ENCODE data around the gene RELN. TPM values are rescaled to one million over a fixed set of nuclear protein-coding genes. Genes with fewer than 3 reads are reported as not detected.

RELN gene
- total and polyA plus RNA-seq, 4 donors, result 0.26 to 3.6 (median 1.4) TPM; not detected in 1

DNA sequence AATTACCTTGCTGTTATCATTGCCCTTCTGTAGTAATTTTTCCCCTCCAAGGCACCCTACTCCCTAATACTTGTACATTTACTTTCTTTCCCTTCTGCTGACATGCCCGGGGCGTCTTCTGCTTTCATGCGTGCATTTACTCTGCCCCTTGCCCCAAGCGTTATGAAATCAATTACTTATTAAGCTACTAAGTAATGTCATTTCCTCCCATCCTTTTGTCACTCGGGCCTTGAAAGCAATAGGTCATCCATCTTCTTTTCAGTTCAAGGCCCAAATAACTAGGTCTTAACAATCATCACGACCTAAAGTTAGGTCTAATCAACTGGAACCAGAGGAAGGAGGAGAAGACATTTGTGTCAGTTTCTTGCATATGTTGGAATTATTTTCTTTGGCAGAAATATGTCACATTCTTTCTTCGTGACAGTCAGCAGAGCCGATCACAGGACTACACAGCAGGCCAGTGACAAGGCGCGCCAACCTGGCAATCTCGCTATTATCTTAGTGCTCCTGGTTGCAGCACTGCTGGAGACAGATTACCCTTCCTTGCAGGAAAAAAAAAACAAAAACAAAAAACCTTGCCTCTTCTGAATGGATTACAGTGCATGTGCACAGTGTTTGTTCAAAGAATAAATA is 179.2 kb downstream of the RELN start:
- no peak for ATAC-seq (ENCODE audit: low FRiP score)
- no peaks in the 10 kb centered on the region for H3K4me1 ChIP-seq (ENCODE audit: control insufficient read depth in 1 of 2, insufficient read depth in 2 of 2, low read length in 2 of 2)
- intact Hi-C loops (cut with DNase I), result no loop called here
- 17 to 24% methylated on average over 11 of the region's 11 CpGs for WGBS, 2 donors
- H3K36me3 ChIP-seq (ENCODE audit: control insufficient read depth in 1 of 2, insufficient read depth in 2 of 2, low read length in 1 of 2), result no peaks in the 10 kb centered on the region
- DNase-seq, result no peak
- no peak overlapping the region for H3K27ac ChIP-seq (ENCODE audit: low read depth in 1 of 2, low read length in 2 of 2)
- peaks cover 0 to 1% of the 10 kb centered on the region in 2 donors for H3K27me3 ChIP-seq (ENCODE audit: control insufficient read depth in 1 of 2, insufficient read depth in 2 of 2, low read length in 1 of 2)
- no peaks in the 10 kb centered on the region for H3K9me3 ChIP-seq (ENCODE audit: control insufficient read depth, low read length)
- H3K4me3 ChIP-seq (ENCODE audit: low read length in 2 of 2), result no peak overlapping the region

DNA sequence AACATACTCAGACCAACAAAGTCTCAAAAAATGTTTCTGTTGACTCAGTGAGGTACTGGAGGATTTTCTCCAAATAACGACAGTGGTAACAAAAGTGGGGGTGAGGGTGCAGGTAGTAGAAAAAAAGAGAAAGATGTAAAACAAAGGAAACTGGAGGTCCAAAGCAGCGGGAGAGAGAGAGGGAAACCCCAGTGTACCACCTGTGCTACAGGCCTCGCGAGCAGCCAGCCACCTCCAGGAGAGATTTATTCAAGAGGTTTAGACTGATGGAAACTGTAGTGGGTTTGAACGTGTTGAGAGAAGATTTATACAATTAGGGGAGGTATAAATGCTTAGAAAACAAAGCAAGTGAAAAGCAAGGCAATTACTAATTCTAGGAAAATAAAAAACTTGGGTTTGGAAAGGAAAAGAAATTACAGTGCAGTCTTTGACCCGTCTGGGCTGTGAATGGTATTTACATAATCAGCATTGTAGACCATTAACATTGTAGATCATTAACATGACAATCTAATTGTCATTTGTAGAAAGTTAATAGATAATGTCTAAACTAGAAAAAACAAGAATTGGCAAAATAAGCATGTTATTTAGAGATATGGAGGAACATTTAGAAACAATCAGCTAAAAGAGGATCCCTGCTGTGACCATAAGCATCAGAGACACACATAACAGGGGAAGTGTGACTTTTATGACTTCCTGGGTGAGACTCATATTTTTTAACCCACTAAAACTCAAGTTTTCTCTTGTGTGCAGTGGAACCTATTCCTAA is 180.0 kb downstream of the RELN start:
- no peak overlapping the region for H3K4me3 ChIP-seq (ENCODE audit: low read length in 2 of 2)
- 42 to 56% methylated on average over 6 of the region's 6 CpGs for WGBS, 2 donors
- no peaks in the 10 kb centered on the region for H3K9me3 ChIP-seq (ENCODE audit: control insufficient read depth, low read length)
- intact Hi-C loops (cut with DNase I), result no loop called here
- H3K27ac ChIP-seq (ENCODE audit: low read depth in 1 of 2, low read length in 2 of 2), result no peak overlapping the region
- ATAC-seq (ENCODE audit: low FRiP score) (no peak), DNase-seq (no peak)
- H3K4me1 ChIP-seq (ENCODE audit: control insufficient read depth in 1 of 2, insufficient read depth in 2 of 2, low read length in 2 of 2), result no peaks in the 10 kb centered on the region
- no peaks in the 10 kb centered on the region for H3K36me3 ChIP-seq (ENCODE audit: control insufficient read depth in 1 of 2, insufficient read depth in 2 of 2, low read length in 1 of 2)
- peaks cover 0 to 1% of the 10 kb centered on the region in 2 donors for H3K27me3 ChIP-seq (ENCODE audit: control insufficient read depth in 1 of 2, insufficient read depth in 2 of 2, low read length in 1 of 2)

DNA sequence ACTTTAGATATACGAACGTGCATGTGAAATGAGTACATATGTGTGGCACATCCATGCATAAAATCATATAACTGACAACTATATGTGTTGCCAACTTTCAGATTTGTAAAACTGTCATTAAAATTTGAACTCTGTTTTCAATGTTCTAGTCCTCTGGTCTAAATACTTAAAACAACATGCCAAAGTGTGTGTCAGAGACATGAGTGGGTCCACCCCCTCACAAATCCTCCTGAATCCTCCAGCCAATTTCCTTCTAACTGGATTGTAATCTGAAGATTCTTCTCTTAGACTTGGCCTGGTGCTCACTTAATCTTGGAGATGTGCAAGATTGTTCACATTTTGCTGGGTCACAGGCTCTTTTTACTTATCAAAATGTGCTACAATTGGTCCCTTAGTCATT is 184.1 kb downstream of the RELN start:
- Histone ChIP-seq H3K36me3 (ENCODE audit: control insufficient read depth in 1 of 2, insufficient read depth in 2 of 2, low read length in 1 of 2) (no peaks in the 10 kb centered on the region), H3K27me3 (ENCODE audit: control insufficient read depth in 1 of 2, insufficient read depth in 2 of 2, low read length in 1 of 2) (no peaks in the 10 kb centered on the region), H3K27ac (ENCODE audit: low read depth in 1 of 2, low read length in 2 of 2) (no peak overlapping the region), H3K4me3 (ENCODE audit: low read length in 2 of 2) (no peak overlapping the region), H3K9me3 (ENCODE audit: control insufficient read depth, low read length) (no peaks in the 10 kb centered on the region), H3K4me1 (ENCODE audit: control insufficient read depth in 1 of 2, insufficient read depth in 2 of 2, low read length in 2 of 2) (no peaks in the 10 kb centered on the region)
- WGBS, 2 donors, result 87 to 95% methylated on average over 2 of the region's 2 CpGs
- no peak for DNase-seq
- ATAC-seq (ENCODE audit: low FRiP score), result no peak
- intact Hi-C loops (cut with DNase I), result no loop called here

DNA sequence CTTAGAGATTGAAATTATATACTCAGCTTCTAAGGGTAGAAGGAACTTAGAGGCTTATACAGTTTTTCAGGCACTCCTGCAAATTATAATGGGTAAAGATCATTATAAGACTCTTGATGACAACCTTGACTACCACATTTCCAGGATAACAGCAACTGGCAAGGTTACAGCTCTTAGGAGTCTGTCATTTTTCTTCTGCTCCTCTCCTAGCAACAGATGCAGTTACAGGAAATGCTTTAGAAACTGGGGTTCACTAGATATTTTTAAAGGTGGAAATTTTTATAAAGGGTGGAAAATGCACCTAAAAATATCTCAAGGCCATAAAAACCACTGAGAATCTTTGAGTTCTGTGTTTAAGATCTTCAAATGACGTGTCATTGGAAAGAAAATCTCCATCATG is 185.8 kb downstream of the RELN start:
- Histone ChIP-seq H3K27ac (ENCODE audit: low read depth in 1 of 2, low read length in 2 of 2) (no peak overlapping the region), H3K36me3 (ENCODE audit: control insufficient read depth in 1 of 2, insufficient read depth in 2 of 2, low read length in 1 of 2) (no peaks in the 10 kb centered on the region), H3K4me1 (ENCODE audit: control insufficient read depth in 1 of 2, insufficient read depth in 2 of 2, low read length in 2 of 2) (no peaks in the 10 kb centered on the region), H3K27me3 (ENCODE audit: control insufficient read depth in 1 of 2, insufficient read depth in 2 of 2, low read length in 1 of 2) (no peaks in the 10 kb centered on the region), H3K4me3 (ENCODE audit: low read length in 2 of 2) (no peak overlapping the region), H3K9me3 (ENCODE audit: control insufficient read depth, low read length) (no peaks in the 10 kb centered on the region)
- DNase-seq (no peak), ATAC-seq (ENCODE audit: low FRiP score) (no peak)
- intact Hi-C loops (cut with DNase I), result no loop called here
- 44 to 58% methylated on average over 1 of the region's 1 CpG for WGBS, 2 donors

- Histone ChIP-seq H3K9me3 (ENCODE audit: control insufficient read depth, low read length) (no peaks in the 10 kb centered on the region), H3K36me3 (ENCODE audit: control insufficient read depth in 1 of 2, insufficient read depth in 2 of 2, low read length in 1 of 2) (no peaks in the 10 kb centered on the region), H3K4me3 (ENCODE audit: low read length in 2 of 2) (no peak overlapping the region), H3K27ac (ENCODE audit: low read depth in 1 of 2, low read length in 2 of 2) (no peak overlapping the region), H3K4me1 (ENCODE audit: control insufficient read depth in 1 of 2, insufficient read depth in 2 of 2, low read length in 2 of 2) (no peaks in the 10 kb centered on the region), H3K27me3 (ENCODE audit: control insufficient read depth in 1 of 2, insufficient read depth in 2 of 2, low read length in 1 of 2) (no peaks in the 10 kb centered on the region)
- intact Hi-C loops (cut with DNase I), result no loop called here
- no peak for ATAC-seq (ENCODE audit: low FRiP score)
- no peak for DNase-seq
- WGBS, 2 donors, result 59 to 68% methylated on average over 1 of the region's 1 CpG
These were observed 190.2 kb downstream of the RELN start for GRCh38 chr7:103799298-103799697.

- no peaks in the 10 kb centered on the region for H3K27me3 ChIP-seq (ENCODE audit: control insufficient read depth in 1 of 2, insufficient read depth in 2 of 2, low read length in 1 of 2)
- no peaks in the 10 kb centered on the region for H3K36me3 ChIP-seq (ENCODE audit: control insufficient read depth in 1 of 2, insufficient read depth in 2 of 2, low read length in 1 of 2)
- no peak for ATAC-seq (ENCODE audit: low FRiP score)
- 22 to 28% methylated on average over 3 of the region's 3 CpGs for WGBS, 2 donors
- no peaks in the 10 kb centered on the region for H3K9me3 ChIP-seq (ENCODE audit: control insufficient read depth, low read length)
- no peak overlapping the region for H3K4me3 ChIP-seq (ENCODE audit: low read length in 2 of 2)
- DNase-seq, result no peak
- intact Hi-C loops (cut with DNase I), result no loop called here
- no peak overlapping the region for H3K27ac ChIP-seq (ENCODE audit: low read depth in 1 of 2, low read length in 2 of 2)
- no peaks in the 10 kb centered on the region for H3K4me1 ChIP-seq (ENCODE audit: control insufficient read depth in 1 of 2, insufficient read depth in 2 of 2, low read length in 2 of 2)
These were observed 191.7 kb downstream of the RELN start for GRCh38 chr7:103797647-103798307.

- intact Hi-C loops (cut with DNase I), result no loop called here
- no peak for ATAC-seq (ENCODE audit: low FRiP score)
These were observed 193.0 kb downstream of the RELN start for GRCh38 chr7:103796327-103796962.

DNA sequence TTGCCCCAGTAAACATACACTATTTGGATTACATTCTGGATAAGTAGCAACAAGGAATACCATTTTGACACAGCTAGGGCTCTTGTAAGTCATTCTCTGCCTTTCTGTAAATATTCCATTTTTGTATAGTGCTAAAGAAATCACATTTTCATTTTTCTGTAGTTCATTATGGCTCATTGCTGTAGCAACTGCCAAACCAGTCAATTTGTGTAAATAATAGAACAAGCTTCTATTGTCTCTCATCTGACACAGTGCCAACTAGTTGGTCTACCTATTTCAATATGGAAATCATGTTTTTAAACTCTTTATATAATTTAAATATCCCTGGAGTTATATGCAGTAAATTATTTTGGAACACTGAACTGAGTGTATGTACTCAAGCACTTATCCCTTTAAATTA is 193.7 kb downstream of the RELN start:
- Histone ChIP-seq H3K9me3 (ENCODE audit: control insufficient read depth, low read length) (no peaks in the 10 kb centered on the region), H3K4me1 (ENCODE audit: control insufficient read depth in 1 of 2, insufficient read depth in 2 of 2, low read length in 2 of 2) (no peaks in the 10 kb centered on the region), H3K36me3 (ENCODE audit: control insufficient read depth in 1 of 2, insufficient read depth in 2 of 2, low read length in 1 of 2) (no peaks in the 10 kb centered on the region), H3K4me3 (ENCODE audit: low read length in 2 of 2) (no peak overlapping the region), H3K27me3 (ENCODE audit: control insufficient read depth in 1 of 2, insufficient read depth in 2 of 2, low read length in 1 of 2) (no peaks in the 10 kb centered on the region), H3K27ac (ENCODE audit: low read depth in 1 of 2, low read length in 2 of 2) (no peak overlapping the region)
- ATAC-seq (ENCODE audit: low FRiP score), result no peak
- intact Hi-C loops (cut with DNase I), result no loop called here
- DNase-seq, result no peak

More at GRCh38 chr7:103796327-103796962, 193.0 kb downstream of the RELN start:
- Histone ChIP-seq H3K4me3 (ENCODE audit: low read length in 2 of 2) (no peak overlapping the region), H3K27me3 (ENCODE audit: control insufficient read depth in 1 of 2, insufficient read depth in 2 of 2, low read length in 1 of 2) (no peaks in the 10 kb centered on the region), H3K36me3 (ENCODE audit: control insufficient read depth in 1 of 2, insufficient read depth in 2 of 2, low read length in 1 of 2) (no peaks in the 10 kb centered on the region), H3K4me1 (ENCODE audit: control insufficient read depth in 1 of 2, insufficient read depth in 2 of 2, low read length in 2 of 2) (no peaks in the 10 kb centered on the region), H3K27ac (ENCODE audit: low read depth in 1 of 2, low read length in 2 of 2) (no peak overlapping the region), H3K9me3 (ENCODE audit: control insufficient read depth, low read length) (no peaks in the 10 kb centered on the region)
- no peak for DNase-seq
- WGBS, 2 donors, result 89 to 91% methylated on average over 7 of the region's 7 CpGs

Measured in aorta (tissue), 5 donors.